Hippocampal formation (tissue), 2 donors: Measurements from ENCODE around the gene PLK3.
A peak's percentile ranks its signal among the peaks of the same experiment; 100 is the strongest.
"Not testable (repeated sequence)": the region's sequence is repeated elsewhere in the genome, so short reads cannot be mapped to it uniquely, and the experiment has no call there.

Experiments used
- DNase-seq, 2 donors: peaks; one replicate each; lab custom pipeline; 2025; lab: John Stamatoyannopoulos, UW

Gene PLK3

GRCh38 chr1:44808938-44809917 is 9.1 kb downstream of the PLK3 start:
- peak in 1 of 2 donors; percentile 33 for DNase-seq

- DNase-seq, result peak in 1 of 2 donors; percentile 38
These were observed 10.1 kb downstream of the PLK3 start for GRCh38 chr1:44810101-44810761.

GRCh38 chr1:44810762-44811105 is 10.6 kb downstream of the PLK3 start:
- DNase-seq, result not testable (repeated sequence)

- no peak for DNase-seq
These were observed 11.1 kb downstream of the PLK3 start for GRCh38 chr1:44811234-44811633.

- no peak for DNase-seq
These were observed 12.8 kb downstream of the PLK3 start for GRCh38 chr1:44812822-44813543.

- not testable (repeated sequence) for DNase-seq
These were observed 15.7 kb downstream of the PLK3 start for GRCh38 chr1:44815926-44816325.

GRCh38 chr1:44817307-44817706 is 17.1 kb downstream of the PLK3 start:
- no peak for DNase-seq

GRCh38 chr1:44817771-44818495 is 17.8 kb downstream of the PLK3 start:
- DNase-seq, result no peak

GRCh38 chr1:44819196-44819607 is 19.0 kb downstream of the PLK3 start:
- no peak for DNase-seq

- DNase-seq, result peak; percentile 59 to 62
These were observed 19.6 kb downstream of the PLK3 start for GRCh38 chr1:44819608-44820327.

GRCh38 chr1:44820328-44821239 is 20.4 kb downstream of the PLK3 start:
- no peak for DNase-seq

- DNase-seq, result no peak
These were observed 21.1 kb downstream of the PLK3 start for GRCh38 chr1:44821240-44821715.

- DNase-seq, result no peak
These were observed 22.0 kb downstream of the PLK3 start for GRCh38 chr1:44822131-44822701.

- no peak for DNase-seq
These were observed 22.8 kb downstream of the PLK3 start for GRCh38 chr1:44822981-44823451.

GRCh38 chr1:44824392-44824791 is 24.2 kb downstream of the PLK3 start:
- DNase-seq, result not testable (repeated sequence)

GRCh38 chr1:44826375-44827196 is 26.4 kb downstream of the PLK3 start:
- peak in 1 of 2 donors; percentile 29 for DNase-seq

GRCh38 chr1:44827197-44828002 is 27.2 kb downstream of the PLK3 start:
- DNase-seq, result no peak
